GM18505 (cell line): Measurements from ENCODE around the gene SOAT1.
"Not testable (repeated sequence)": the region's sequence is repeated elsewhere in the genome, so short reads cannot be mapped to it uniquely, and the experiment has no call there.

Source experiments
- ATAC-seq: cut with Tn5 transposase; IDR thresholded peaks from one replicate; pipeline ENCODE4 v1.9.1; 2021; ENCODE audit not compliant: unreplicated experiment
- POLR2A ChIP-seq: IDR thresholded peaks from 4 replicates; pipeline ENCODE4 v1.6.1; 2011; ENCODE audit warnings: borderline replicate concordance; ENCODE audit not compliant: insufficient read depth, insufficient read length; ENCODE audit errors: extremely low read depth

Gene SOAT1

GRCh38 chr1:179393721-179394120 lies 100.1 kb downstream of the SOAT1 start:
- TF ChIP-seq POLR2A = no peak
- ATAC-seq = no peak

- not testable (repeated sequence) for ATAC-seq
These were observed 105.8 kb downstream of the SOAT1 start for GRCh38 chr1:179399399-179399798.
